AG04449 (cell line): ENCODE results near the gene PDSS2.

Source experiments
- CTCF ChIA-PET: fragments of 350-600 bp; formaldehyde crosslinking; extraction: SDS; loops from one replicate; lab custom pipeline; 2021; ENCODE audit warnings: antibody characterized with exemption; lab: Yijun Ruan, JAX
- POLR2A ChIA-PET: fragments of 400-600, 350-600 bp; formaldehyde crosslinking; extraction: SDS; loops from one replicate; lab custom pipeline; 2020; ENCODE audit warnings: antibody characterized with exemption, inconsistent platforms; lab: Yijun Ruan, JAX
- DNase-seq: peaks from one replicate; pipeline ENCODE4 v3.0.0-alpha.2; 2010; ENCODE audit warnings: low read depth, low spot score
- H3K4me3 ChIP-seq: 2 replicates; pipeline ENCODE4 v1.5.1; 2011; ENCODE audit warnings: low read depth, mild to moderate bottlenecking, control low read depth, low read length
- TF ChIP-seq, protein P1 (sequence below): IDR thresholded peaks from one replicate; pipeline ENCODE4 v1.5.1; 2011; ENCODE audit warnings: mild to moderate bottlenecking, moderate library complexity, low read length, control low read depth, inconsistent platforms; ENCODE audit not compliant: insufficient read depth; ENCODE audit errors: missing control alignments

PDSS2 gene

DNA sequence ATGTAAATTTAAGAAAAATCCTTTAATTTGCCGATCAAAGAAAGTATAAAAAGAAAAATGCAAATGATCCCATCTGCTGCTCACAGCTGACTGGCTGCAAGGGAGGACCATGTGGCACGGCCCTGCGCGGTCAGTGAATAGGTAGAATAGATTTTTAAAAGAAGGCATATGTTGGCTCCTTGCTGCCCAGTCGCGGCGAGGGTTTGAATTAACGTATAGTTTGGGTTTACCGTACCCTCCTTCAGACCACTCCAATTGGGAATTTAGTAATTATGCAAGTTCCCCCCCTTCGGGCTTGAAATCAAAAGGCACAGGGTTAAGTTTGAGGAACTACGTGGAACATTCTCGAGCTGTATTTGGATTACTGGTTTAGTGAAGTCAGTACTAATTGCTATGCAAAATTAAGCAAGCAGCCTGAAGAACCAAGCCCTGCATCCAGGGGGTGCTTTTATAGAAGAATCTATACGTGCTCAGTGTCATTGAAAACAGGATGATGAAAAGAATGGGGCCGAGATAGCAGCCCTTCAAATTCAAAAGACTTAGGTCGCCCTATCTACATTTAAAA, 343.0 kb downstream of the PDSS2 start:
- TF ChIP-seq, protein P1, sequence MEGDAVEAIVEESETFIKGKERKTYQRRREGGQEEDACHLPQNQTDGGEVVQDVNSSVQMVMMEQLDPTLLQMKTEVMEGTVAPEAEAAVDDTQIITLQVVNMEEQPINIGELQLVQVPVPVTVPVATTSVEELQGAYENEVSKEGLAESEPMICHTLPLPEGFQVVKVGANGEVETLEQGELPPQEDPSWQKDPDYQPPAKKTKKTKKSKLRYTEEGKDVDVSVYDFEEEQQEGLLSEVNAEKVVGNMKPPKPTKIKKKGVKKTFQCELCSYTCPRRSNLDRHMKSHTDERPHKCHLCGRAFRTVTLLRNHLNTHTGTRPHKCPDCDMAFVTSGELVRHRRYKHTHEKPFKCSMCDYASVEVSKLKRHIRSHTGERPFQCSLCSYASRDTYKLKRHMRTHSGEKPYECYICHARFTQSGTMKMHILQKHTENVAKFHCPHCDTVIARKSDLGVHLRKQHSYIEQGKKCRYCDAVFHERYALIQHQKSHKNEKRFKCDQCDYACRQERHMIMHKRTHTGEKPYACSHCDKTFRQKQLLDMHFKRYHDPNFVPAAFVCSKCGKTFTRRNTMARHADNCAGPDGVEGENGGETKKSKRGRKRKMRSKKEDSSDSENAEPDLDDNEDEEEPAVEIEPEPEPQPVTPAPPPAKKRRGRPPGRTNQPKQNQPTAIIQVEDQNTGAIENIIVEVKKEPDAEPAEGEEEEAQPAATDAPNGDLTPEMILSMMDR, result no peak
- DNase-seq, result no peak
- CTCF ChIA-PET, result interaction anchor here (1.0 to 2.7 kb wide), 7 partner anchors 11 to 203 kb away, joined by 3 to 6 read pairs (median 4); partner anchors contain the start of gene MTRES1
- POLR2A ChIA-PET, result interaction anchor here (0.6 kb wide), 1 partner anchor 490 kb away, joined by 3 read pairs; no protein-coding TSS in a partner anchor
- peak overlapping the region; percentile 63 for H3K4me3 ChIP-seq

GRCh38 chr6:107115695-107116327, 343.6 kb downstream of the PDSS2 start:
- TF ChIP-seq, protein P1, result no peak
- ChIA-PET POLR2A (interaction anchor here (0.6 kb wide), 1 partner anchor 489 kb away, joined by 3 read pairs; no protein-coding TSS in a partner anchor), CTCF (interaction anchor here (0.5 to 2.7 kb wide), 9 partner anchors 9 to 204 kb away, joined by 3 to 10 read pairs (median 4); partner anchors contain the start of gene MTRES1)
- H3K4me3 ChIP-seq, result peak overlapping the region; percentile 63
- no peak for DNase-seq

- POLR2A ChIA-PET, result no interaction called here
- no peak for DNase-seq
- TF ChIP-seq, protein P1, result no peak
- CTCF ChIA-PET, result interaction anchor here (0.5 to 2.7 kb wide), 9 partner anchors 10 to 205 kb away, joined by 3 to 10 read pairs (median 4); partner anchors contain the start of gene MTRES1
- peak within 1 kb of the TSS; percentile 63 for H3K4me3 ChIP-seq
These were observed 344.3 kb downstream of the PDSS2 start, which contains the start of gene BEND3 for GRCh38 chr6:107114926-107115694. BEND3 (minus strand) TSS chr6:107115515; CDS start chr6:107099285, 16,230 bp downstream.

GRCh38 chr6:107114213-107114925, 345.0 kb downstream of the PDSS2 start:
- DNase-seq, result no peak
- TF ChIP-seq, protein P1, result peak; percentile 72
- POLR2A ChIA-PET, result no interaction called here
- H3K4me3 ChIP-seq, result peak overlapping the region; percentile 63
- CTCF ChIA-PET, result interaction anchor here (0.6 to 2.1 kb wide), 44 partner anchors 8 to 779 kb away, joined by 3 to 22 read pairs (median 4); partner anchors contain the start of gene MTRES1

DNA sequence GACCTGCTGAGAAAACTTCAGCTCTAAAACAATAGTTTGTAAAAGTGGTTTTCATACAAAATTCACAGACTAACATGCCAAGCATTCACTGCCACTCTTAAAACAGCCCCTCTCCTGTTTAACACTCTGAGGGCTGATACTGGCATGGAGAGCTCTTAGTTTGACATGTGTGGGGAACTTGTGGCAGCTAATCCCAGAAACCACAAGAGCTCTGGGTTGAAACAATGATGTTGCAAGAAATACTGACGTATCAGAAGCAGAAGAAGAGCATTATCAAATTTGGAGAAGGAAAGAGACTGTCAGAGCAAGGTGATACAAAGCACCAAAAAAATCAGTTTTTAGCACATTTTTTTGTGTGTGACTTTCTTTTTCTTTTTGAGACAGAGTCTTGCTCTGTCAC, 349.2 kb downstream of the PDSS2 start:
- no peak for DNase-seq
- POLR2A ChIA-PET, result no interaction called here
- CTCF ChIA-PET, result interaction anchor here (0.7 to 1.2 kb wide), 3 partner anchors 11 to 20 kb away, joined by 3 read pairs; no protein-coding TSS in a partner anchor
- TF ChIP-seq, protein P1, result no peak
- H3K4me3 ChIP-seq, result no peak overlapping the region
